Measurements from ENCODE around the gene UVRAG.

- TF ChIP-seq POLR2AphosphoS5 (IDR thresholded peaks at IDR 0.05) (no peak), CTCF (IDR thresholded peaks at IDR 0.05) (no peak), POLR2A (IDR thresholded peaks at IDR 0.05) (no peak)
Measured at GRCh38 chr11:75931124-75931523, 116.1 kb downstream of the UVRAG start.
